Heart right ventricle (tissue), 16 donors: ENCODE data around the gene VTI1B. TPM values are rescaled to one million over a fixed set of nuclear protein-coding genes. Genes with fewer than 3 reads are reported as not detected.

Source experiments
- ATAC-seq, 8 donors: fragments of 200-7000 bp; cut with Tn5 transposase; one replicate each; pipeline ENCODE4 v1.9.1; 2020; ENCODE audit warnings: mild to moderate bottlenecking in 8 of 8, moderate library complexity in 8 of 8, moderate number of reproducible peaks in 1 of 8
- DNase-seq, 2 donors: peaks; one replicate each; pipeline ENCODE4 v3.0.0-alpha.2; 2020
- H3K27ac ChIP-seq, 10 donors: fragments of 200-600 bp; sonication (generic) in 2 of 10; one replicate each; pipeline versions ENCODE4 v1.5.0 to v1.8.0; 2020 to 2022; ENCODE audit warnings: mild to moderate bottlenecking in 3 of 10
- H3K27me3 ChIP-seq, 7 donors: fragments of 200-600 bp; one replicate each; pipeline ENCODE4 v1.8.0; 2021 to 2022; ENCODE audit warnings: mild to moderate bottlenecking in 2 of 7
- H3K36me3 ChIP-seq, 9 donors: fragments of 200-600 bp; sonication (generic) in 1 of 9; one replicate each; pipeline versions ENCODE4 v1.5.0 to v1.8.0; 2020 to 2022; ENCODE audit warnings: mild to moderate bottlenecking in 2 of 9
- H3K4me1 ChIP-seq, 9 donors: fragments of 200-600 bp; sonication (generic) in 1 of 9; one replicate each; pipeline versions ENCODE4 v1.5.0 to v1.8.0; 2020 to 2022; ENCODE audit warnings: mild to moderate bottlenecking in 4 of 9
- H3K4me3 ChIP-seq, 10 donors: fragments of 200-600 bp; sonication (generic) in 2 of 10; one replicate each; pipeline versions ENCODE4 v1.5.0 to v1.8.0; 2020 to 2022; ENCODE audit warnings: mild to moderate bottlenecking in 7 of 10, moderate library complexity in 2 of 10
- H3K9me3 ChIP-seq, 11 donors: fragments of 200-600 bp in 10 of 11; sonication (generic) in 2 of 11; one replicate each; pipeline versions ENCODE4 v1.5.0 to v1.8.0; 2013 to 2022; ENCODE audit warnings: mild to moderate bottlenecking in 2 of 11, control low read depth in 1 of 11, moderate library complexity in 1 of 11
- WGBS, 2 donors: extraction: QIAGEN DNeasy Blood & Tissue Kit; methylation state at CpG; one replicate each; pipeline ENCODE4 v1.1.7; 2013; ENCODE audit warnings: inconsistent platforms in 1 of 2; 5-methylcytosine and 5-hydroxymethylcytosine counted together
- intact Hi-C, 10 donors: fragments of 100-400 bp; cut with DNase I; formaldehyde crosslinking; loops; one replicate each; pipeline versions ENCODE4 v1.11.1 to v1.14.2; 2022
- polyA plus RNA-seq, 2 donors: library from polyadenylated mRNA; stranded (reverse); fragments of 200-250 nt; gene quantifications; one replicate each; pipeline ENCODE4 v1.2.3, GENCODE V29; 2013
- total RNA-seq, 10 donors: library from RNA; stranded (reverse); fragmentation: NEBNext Ultra II Directional in 3 of 10; extraction: Animal tissue kit (Norgen Biotek cat#: 25700) in 3 of 10; gene quantifications; one replicate each; pipeline versions ENCODE4 v1.2.1 to v1.2.4, GENCODE V29; 2021 to 2023
- TF ChIP-seq, protein P1 (sequence below), 9 donors: fragments of 200-600 bp; sonication (generic) in 2 of 9; IDR thresholded peaks; one replicate each; pipeline versions ENCODE4 v1.5.0 to v1.8.0; 2021 to 2022; ENCODE audit warnings: antibody characterized with exemption in 9 of 9, mild to moderate bottlenecking in 5 of 9, moderate library complexity in 1 of 9
- donor health status: Arrhythmogenic right ventricular cardiomyopathy.
- donor health status: ischemic (EF 13 %, LVEDD 7.1; RV severe dilation, severe dysfunction).
- donor health status: healthy with polysubstance abuse.
- donor health status: DM: no; HTN: yes; CAD: no.
- donor health status: DM: no; HTN: no; CAD: no.
- donor health status: ischemic (EF 25% LVEDD 6.9; RV normal size, moderate dysfunction).
- donor health status: ischemic (EF 25% LVEDD 5.7; RV mildly dilated, moderate dysfunction).
- donor health status: healthy.
- donor health status: DM: yes; HTN: yes; CAD: no.
- donor health status: Ischemic cardiomyopathy.
- donor health status: ischemic (EF 35%, LVEDD 5.7; RV mildly dilated, moderate dysfunction).
- donor health status: nonischemic (EF 11% LVEDD 7.7; RV severe dilation, severe dysfunction).
- donor health status: DM: yes; HTN: yes; CAD: no.
- donor health status: PGD.
- donor health status: ischemic (EF 29% LVEDD 5.4; RV normal size, mild dysfunction).
- donor health status: nonischemic (EF 23%, LVEDD 6.1; RV moderate dilation, normal function).

VTI1B gene
- total and polyA plus RNA-seq, 12 donors, result 64.7 to 153 (median 121) TPM

DNA sequence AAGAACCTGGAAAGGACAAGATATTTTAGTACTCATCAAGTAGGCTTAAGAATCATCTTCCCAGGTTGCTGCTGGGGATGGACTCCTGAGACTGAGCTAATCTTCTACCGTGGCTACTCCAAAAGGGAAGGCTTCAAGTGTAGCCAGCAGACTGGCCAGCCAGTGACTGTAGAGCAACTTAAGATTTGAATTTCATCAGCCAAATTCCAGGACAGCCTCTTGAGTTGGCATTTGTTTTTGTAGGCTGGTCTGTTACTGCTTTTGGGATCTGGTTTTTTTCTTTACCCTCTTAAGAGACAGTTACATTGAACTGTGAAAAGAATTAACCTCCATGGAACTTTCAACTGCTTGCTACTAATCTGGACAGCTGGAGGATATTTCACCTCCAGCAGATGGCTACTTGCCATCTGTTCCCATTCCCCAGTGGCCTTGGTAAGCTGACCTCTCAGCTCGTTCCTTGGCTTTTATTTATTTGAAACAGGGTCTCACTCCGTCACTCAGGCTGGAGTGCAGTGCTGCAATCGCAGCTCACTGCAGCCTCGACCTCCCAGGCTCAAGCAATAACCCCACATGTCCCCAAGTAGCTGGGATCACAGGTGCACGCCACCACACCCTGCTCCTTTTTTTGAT is 20.7 kb downstream of the VTI1B start:
- ATAC-seq (peak in 1 of 8 donors; percentile 10), DNase-seq (no peak)
- TF ChIP-seq, protein P1, sequence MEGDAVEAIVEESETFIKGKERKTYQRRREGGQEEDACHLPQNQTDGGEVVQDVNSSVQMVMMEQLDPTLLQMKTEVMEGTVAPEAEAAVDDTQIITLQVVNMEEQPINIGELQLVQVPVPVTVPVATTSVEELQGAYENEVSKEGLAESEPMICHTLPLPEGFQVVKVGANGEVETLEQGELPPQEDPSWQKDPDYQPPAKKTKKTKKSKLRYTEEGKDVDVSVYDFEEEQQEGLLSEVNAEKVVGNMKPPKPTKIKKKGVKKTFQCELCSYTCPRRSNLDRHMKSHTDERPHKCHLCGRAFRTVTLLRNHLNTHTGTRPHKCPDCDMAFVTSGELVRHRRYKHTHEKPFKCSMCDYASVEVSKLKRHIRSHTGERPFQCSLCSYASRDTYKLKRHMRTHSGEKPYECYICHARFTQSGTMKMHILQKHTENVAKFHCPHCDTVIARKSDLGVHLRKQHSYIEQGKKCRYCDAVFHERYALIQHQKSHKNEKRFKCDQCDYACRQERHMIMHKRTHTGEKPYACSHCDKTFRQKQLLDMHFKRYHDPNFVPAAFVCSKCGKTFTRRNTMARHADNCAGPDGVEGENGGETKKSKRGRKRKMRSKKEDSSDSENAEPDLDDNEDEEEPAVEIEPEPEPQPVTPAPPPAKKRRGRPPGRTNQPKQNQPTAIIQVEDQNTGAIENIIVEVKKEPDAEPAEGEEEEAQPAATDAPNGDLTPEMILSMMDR (IDR thresholded peaks at IDR 0.05), result no peak
- Histone ChIP-seq H3K4me3 (no peak overlapping the region), H3K4me1 (peaks cover 0 to 7% (median 0%) of the 10 kb centered on the region in 9 donors), H3K9me3 (no peaks in the 10 kb centered on the region), H3K27me3 (no peaks in the 10 kb centered on the region), H3K27ac (no peak overlapping the region), H3K36me3 (peaks cover 0 to 100% (median 71%) of the 10 kb centered on the region in 9 donors)
- intact Hi-C loops, result no loop called here
- 69 to 73% methylated on average over 6 of the region's 6 CpGs for WGBS, 2 donors

DNA sequence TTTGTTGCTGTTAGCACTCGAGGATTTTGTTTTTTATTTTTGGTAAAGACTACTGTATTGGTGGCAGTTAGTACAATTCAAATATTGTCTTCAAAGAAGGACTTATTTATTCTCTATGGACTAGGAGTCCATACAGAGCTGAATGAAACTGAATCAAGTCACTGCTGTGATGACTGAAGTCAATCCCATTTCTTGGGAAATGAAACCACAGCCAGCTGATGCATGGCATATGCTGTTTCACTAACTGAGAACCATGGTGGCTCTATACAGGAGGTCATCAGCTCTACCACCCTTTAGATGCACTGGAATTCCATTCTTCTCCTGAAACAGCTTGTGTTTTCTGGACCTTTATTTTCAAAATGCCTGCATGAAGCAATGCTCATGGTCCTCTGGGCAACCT is 22.2 kb downstream of the VTI1B start:
- WGBS, 2 donors, result 91 to 98% methylated on average over 1 of the region's 1 CpG
- Histone ChIP-seq H3K27ac (no peak overlapping the region), H3K36me3 (peaks cover 0 to 100% (median 75%) of the 10 kb centered on the region in 9 donors), H3K27me3 (no peaks in the 10 kb centered on the region), H3K4me3 (no peak overlapping the region), H3K9me3 (no peaks in the 10 kb centered on the region), H3K4me1 (peaks cover 0 to 7% (median 0%) of the 10 kb centered on the region in 9 donors)
- ATAC-seq (no peak), DNase-seq (no peak)
- intact Hi-C loops, result no loop called here
- TF ChIP-seq, protein P1 (IDR thresholded peaks at IDR 0.05), result no peak

DNA sequence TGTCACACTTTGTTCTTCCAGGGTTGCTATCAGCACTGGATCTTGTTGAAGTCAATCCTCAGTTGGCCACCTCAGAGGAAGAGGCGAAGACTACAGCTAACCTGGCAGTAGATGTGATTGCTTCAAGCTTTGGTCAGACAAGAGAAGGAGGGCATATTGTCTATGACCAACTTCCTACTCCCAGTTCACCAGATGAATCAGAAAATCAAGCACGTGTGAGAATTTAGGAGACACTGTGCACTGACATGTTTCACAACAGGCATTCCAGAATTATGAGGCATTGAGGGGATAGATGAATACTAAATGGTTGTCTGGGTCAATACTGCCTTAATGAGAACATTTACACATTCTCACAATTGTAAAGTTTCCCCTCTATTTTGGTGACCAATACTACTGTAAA is 23.7 kb downstream of the VTI1B start:
- Histone ChIP-seq H3K9me3 (no peaks in the 10 kb centered on the region), H3K36me3 (peaks cover 0 to 100% (median 71%) of the 10 kb centered on the region in 9 donors), H3K27me3 (no peaks in the 10 kb centered on the region), H3K4me1 (peaks cover 0 to 7% (median 1%) of the 10 kb centered on the region in 9 donors), H3K27ac (peak overlapping the region in 1 of 10 donors; percentile 26), H3K4me3 (no peak overlapping the region)
- intact Hi-C loops, result no loop called here
- 83 to 92% methylated on average over 2 of the region's 2 CpGs for WGBS, 2 donors
- TF ChIP-seq, protein P1 (IDR thresholded peaks at IDR 0.05), result no peak
- ATAC-seq (no peak), DNase-seq (no peak)

DNA sequence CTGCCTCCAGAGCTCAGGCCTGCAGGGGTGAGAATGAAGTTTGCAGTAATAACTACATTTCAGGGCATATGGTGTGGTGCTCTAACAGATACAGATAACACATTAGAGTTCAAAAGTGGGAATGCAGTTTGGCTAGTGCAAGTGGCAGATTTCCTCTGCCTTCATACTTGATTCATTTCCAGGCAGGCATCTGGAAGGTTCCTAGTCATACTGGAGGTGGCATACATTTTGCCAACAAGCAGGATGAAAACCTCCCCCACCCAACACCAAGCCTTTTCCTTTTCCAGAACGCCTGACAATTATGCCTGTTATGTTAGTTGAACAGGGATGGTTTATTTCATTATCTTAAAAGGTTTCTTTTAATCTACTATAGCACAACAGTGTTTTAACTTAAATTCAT is 24.3 kb downstream of the VTI1B start:
- intact Hi-C loops, result no loop called here
- TF ChIP-seq, protein P1 (IDR thresholded peaks at IDR 0.05), result no peak
- DNase-seq, result no peak
- WGBS, 2 donors, result 67 to 80% methylated on average over 1 of the region's 1 CpG
- Histone ChIP-seq H3K36me3 (peaks cover 0 to 100% (median 65%) of the 10 kb centered on the region in 9 donors), H3K9me3 (no peaks in the 10 kb centered on the region), H3K27ac (peak overlapping the region in 1 of 10 donors; percentile 26), H3K27me3 (no peaks in the 10 kb centered on the region), H3K4me3 (no peak overlapping the region), H3K4me1 (peaks cover 0 to 7% (median 4%) of the 10 kb centered on the region in 9 donors)
- no peak for ATAC-seq
